SK-N-SH (cell line): ENCODE results near the gene RGS11.

Source experiments
- FOSL2 ChIP-seq: IDR thresholded peaks from 2 replicates; pipeline ENCODE4 v1.4.0; 2012; ENCODE audit warnings: low read depth, mild to moderate bottlenecking, moderate library complexity, borderline replicate concordance
- POLR2AphosphoS5 ChIP-seq: IDR thresholded peaks from 2 replicates; pipeline ENCODE4 v1.6.1; 2012; ENCODE audit warnings: low read depth, low read length
- TF ChIP-seq, protein P1 (sequence below): fragments of 150-350 bp; IDR thresholded peaks from 2 replicates; pipeline ENCODE4 v1.6.1; 2017; ENCODE audit warnings: antibody characterized with exemption, low read length, low read depth, borderline replicate concordance

GRCh38 chr16:286491-287297 is 10.9 kb upstream of the RGS11 start:
- TF ChIP-seq POLR2AphosphoS5 (no peak), FOSL2 (no peak)
- TF ChIP-seq, protein P1, sequence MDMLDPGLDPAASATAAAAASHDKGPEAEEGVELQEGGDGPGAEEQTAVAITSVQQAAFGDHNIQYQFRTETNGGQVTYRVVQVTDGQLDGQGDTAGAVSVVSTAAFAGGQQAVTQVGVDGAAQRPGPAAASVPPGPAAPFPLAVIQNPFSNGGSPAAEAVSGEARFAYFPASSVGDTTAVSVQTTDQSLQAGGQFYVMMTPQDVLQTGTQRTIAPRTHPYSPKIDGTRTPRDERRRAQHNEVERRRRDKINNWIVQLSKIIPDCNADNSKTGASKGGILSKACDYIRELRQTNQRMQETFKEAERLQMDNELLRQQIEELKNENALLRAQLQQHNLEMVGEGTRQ: no peak
